ENCODE data around the gene TUBA3E. TPM values are rescaled to one million over a fixed set of nuclear protein-coding genes. Genes with fewer than 3 reads are reported as not detected.
"Not testable (repeated sequence)": the region's sequence is repeated elsewhere in the genome, so short reads cannot be mapped to it uniquely, and the experiment has no call there.

Gene TUBA3E
- total and polyA plus RNA-seq, 9 of the 15 experiments (the other 6 are each of a cell fraction or from before 2014, with no cell fraction given): 0.09 to 0.30 (median 0.13) TPM; not detected in 3

DNA sequence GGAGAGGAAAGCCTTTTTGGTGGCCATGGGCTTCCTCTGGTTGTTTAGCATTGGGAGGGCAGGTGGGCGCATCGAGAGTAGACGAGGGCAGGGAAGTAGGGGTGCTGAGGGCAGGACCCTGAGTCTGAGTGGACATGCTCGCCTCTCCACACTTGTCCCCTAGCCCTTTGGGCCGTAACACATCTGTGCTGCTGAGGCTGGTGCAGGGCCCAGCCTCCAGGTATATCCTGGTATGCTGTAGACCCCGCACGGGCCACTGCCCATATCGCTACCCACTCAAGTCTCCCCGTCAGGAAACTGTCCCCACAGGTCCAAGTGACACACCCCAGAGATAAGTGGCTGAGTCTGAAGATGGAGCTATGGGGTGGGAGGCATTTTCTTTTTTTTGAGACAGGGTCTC lies 39.6 kb downstream of the TUBA3E start:
- intact Hi-C loops (cut with micrococcal nuclease) (no loop called here), in situ Hi-C loops (cut with MboI) (no loop called here)
- WGBS (ENCODE audit: insufficient coverage, low coverage, missing lambda C conversion rate): 90% methylated on average over 9 of the region's 9 CpGs
- Histone ChIP-seq H3K27me3 (ENCODE audit: control insufficient read depth in 2 of 2, insufficient read depth in 2 of 2, low read length in 2 of 2) (no peaks in the 10 kb centered on the region), H3K36me3 (ENCODE audit: control insufficient read depth, insufficient read depth, low read length) (peaks cover 60% of the 10 kb centered on the region; the same call in 1 of the 3 replicates), H3K9me3 (replicated peaks; ENCODE audit: control insufficient read depth, insufficient read depth, low read depth, low read length) (no peaks in the 10 kb centered on the region), H3K27ac (ENCODE audit: extremely low read depth, low read depth, low read length) (no peak overlapping the region), H3K4me2 (ENCODE audit: insufficient read depth, low read length) (no peak overlapping the region), H3K4me3 (no peak overlapping the region), H2AFZ (ENCODE audit: low read depth, low read length) (no peak overlapping the region), H3K79me2 (ENCODE audit: control insufficient read depth, insufficient read depth, low read length) (no peaks in the 10 kb centered on the region), H3K4me1 (replicated peaks in 1 of 2; ENCODE audit: control insufficient read depth in 2 of 2, insufficient read depth in 2 of 2, low read length in 2 of 2) (peaks cover 0 to 43% of the 10 kb centered on the region in 2 experiments; a peak in 3 of 5 replicates), H3K9ac (ENCODE audit: insufficient read depth in 1 of 2, low read depth in 2 of 2, low read length in 2 of 2) (no peak overlapping the region), H3K9me1 (ENCODE audit: control insufficient read depth, insufficient read depth, low read length) (no peaks in the 10 kb centered on the region), H4K20me1 (replicated peaks; ENCODE audit: control insufficient read depth, insufficient read depth, low read length) (no peaks in the 10 kb centered on the region; the same call in 1 of the 2 replicates)
- TF ChIP-seq ZNF717 (CRISPR knock-in tag; IDR thresholded peaks at IDR 0.05) (no peak), RBFOX2 (IDR thresholded peaks at IDR 0.05; ENCODE audit: low read depth, low read length) (0 out of 2 replicates have a peak, but pooled peaks have one; percentile 17), NCOA1 (IDR thresholded peaks at IDR 0.05; ENCODE audit: low read depth) (no peak), POLR2A (conservative IDR thresholded peaks at IDR 0.05) (peak; percentile 25; the same call in 1 of the 2 replicates), MYNN (IDR thresholded peaks at IDR 0.05) (no peak), MYNN (CRISPR knock-in tag; IDR thresholded peaks at IDR 0.05) (no peak), ZNF347 (CRISPR knock-in tag; IDR thresholded peaks at IDR 0.05; ENCODE audit: low read depth) (no peak), PCBP1 (IDR thresholded peaks at IDR 0.05; ENCODE audit: low read depth, low read length, poor library complexity, severe bottlenecking) (no peak), SMAD4 (CRISPR knock-in tag; conservative IDR thresholded peaks at IDR 0.05) (no peak)
- ChIA-PET POLR2A (no interaction called here), CTCF (ENCODE audit: low intra/inter-chr PET ratio) (no interaction called here)
- DNase-seq (ENCODE audit: extremely low read depth in 1 of 4, low spot score in 3 of 4): no peak
- no TSS peak for BruUV-seq (replicated peaks)
- FAIRE-seq: no peak
- no peak for ATAC-seq

DNA sequence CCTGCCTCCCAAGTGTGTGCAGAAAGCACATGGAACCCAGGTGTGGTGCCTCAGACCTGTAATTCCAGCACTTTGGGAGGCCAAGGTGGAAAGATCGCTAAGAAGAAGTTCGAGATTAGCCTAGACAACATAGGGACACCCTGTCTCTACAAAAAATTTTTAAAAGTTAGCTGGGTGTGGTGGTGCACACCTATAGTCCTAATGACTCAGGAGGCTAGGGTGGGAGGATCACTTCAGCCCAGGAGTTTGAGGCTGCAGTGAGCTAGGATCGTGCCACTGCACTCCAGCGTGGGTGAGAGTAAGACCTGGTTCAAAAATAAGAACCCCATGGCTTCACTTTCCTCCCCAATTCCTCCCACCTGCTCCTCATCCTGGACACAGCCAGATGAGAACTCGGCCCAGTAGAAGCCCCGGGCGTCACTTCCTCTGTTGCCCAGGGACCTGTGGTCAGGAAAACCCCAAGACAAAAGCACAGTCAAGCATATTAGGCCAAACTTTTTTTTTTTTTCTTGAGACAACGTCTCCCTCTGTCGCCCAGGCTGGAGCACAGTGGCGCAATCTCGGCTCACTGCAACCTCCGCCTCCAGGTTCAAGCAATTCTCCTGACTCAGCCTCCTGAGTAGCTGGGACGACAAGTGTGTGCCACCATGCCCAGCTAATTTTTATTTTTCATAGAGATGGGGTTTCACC lies 40.3 kb downstream of the TUBA3E start:
- CTCF ChIA-PET (ENCODE audit: low intra/inter-chr PET ratio); H3K9me3 ChIP-seq (replicated peaks; ENCODE audit: control insufficient read depth, insufficient read depth, low read depth, low read length); ATAC-seq; H3K4me2 ChIP-seq (ENCODE audit: insufficient read depth, low read length); DNase-seq (ENCODE audit: extremely low read depth in 1 of 4, low spot score in 3 of 4); H3K9me1 ChIP-seq (ENCODE audit: control insufficient read depth, insufficient read depth, low read length); H2AFZ ChIP-seq (ENCODE audit: low read depth, low read length); in situ Hi-C loops (cut with MboI); POLR2A ChIA-PET; FAIRE-seq; H3K4me3 ChIP-seq; H3K27me3 ChIP-seq (ENCODE audit: control insufficient read depth in 2 of 2, insufficient read depth in 2 of 2, low read length in 2 of 2); H4K20me1 ChIP-seq (replicated peaks; ENCODE audit: control insufficient read depth, insufficient read depth, low read length); BruUV-seq (replicated peaks); H3K27ac ChIP-seq (ENCODE audit: extremely low read depth, low read depth, low read length); H3K79me2 ChIP-seq (ENCODE audit: control insufficient read depth, insufficient read depth, low read length); H3K9ac ChIP-seq (ENCODE audit: insufficient read depth in 1 of 2, low read depth in 2 of 2, low read length in 2 of 2): not testable (repeated sequence)
- intact Hi-C loops (cut with micrococcal nuclease): loop anchor here (2.0 kb wide), 1 partner anchor 175 kb away; no protein-coding TSS in a partner anchor
- WGBS (ENCODE audit: insufficient coverage, low coverage, missing lambda C conversion rate): 84% methylated on average over 9 of the region's 13 CpGs
- H3K36me3 ChIP-seq (ENCODE audit: control insufficient read depth, insufficient read depth, low read length): peaks cover 60% of the 10 kb centered on the region; the same call in 1 of the 3 replicates
- peaks cover 0 to 42% of the 10 kb centered on the region in 2 experiments; a peak in 3 of 5 replicates for H3K4me1 ChIP-seq (replicated peaks in 1 of 2; ENCODE audit: control insufficient read depth in 2 of 2, insufficient read depth in 2 of 2, low read length in 2 of 2)

Measured in K562 (cell line).